Activated CD4-positive, alpha-beta memory T cell treated with anti-CD3 and anti-CD28 coated beads for 36 hours (primary cell): ENCODE measurements around the gene PTOV1. TPM values are rescaled to one million over a fixed set of nuclear protein-coding genes. Genes with fewer than 3 reads are reported as not detected.
A peak's percentile ranks its signal among the peaks of the same experiment; 100 is the strongest.

Experiments
- CTCF ChIA-PET: fragments of 350-600 bp; sonication (Branson Sonifier 250); formaldehyde crosslinking; loops from one replicate; lab custom pipeline; 2021; ENCODE audit warnings: antibody characterized with exemption, inconsistent platforms; lab: Charles Lee
- POLR2A ChIA-PET: fragments of 350-600 bp; sonication (Branson Sonifier 250); formaldehyde crosslinking; loops from one replicate; lab custom pipeline; 2021; ENCODE audit warnings: antibody characterized with exemption; lab: Charles Lee
- DNase-seq: peaks from one replicate; pipeline ENCODE4 v3.0.0-alpha.2; 2020
- H3K27ac Mint-ChIP-seq: one replicate; pipeline ENCODE4 v1.8.0; 2021; ENCODE audit warnings: mixed read lengths
- H3K27me3 Mint-ChIP-seq: one replicate; pipeline ENCODE4 v1.8.0; 2021; ENCODE audit warnings: mixed read lengths
- H3K36me3 Mint-ChIP-seq: one replicate; pipeline ENCODE4 v1.8.0; 2021; ENCODE audit warnings: mixed read lengths
- H3K4me1 Mint-ChIP-seq: one replicate; pipeline ENCODE4 v1.8.0; 2021; ENCODE audit warnings: low read depth, mixed read lengths
- H3K4me3 Mint-ChIP-seq: one replicate; pipeline ENCODE4 v1.8.0; 2021; ENCODE audit warnings: mild to moderate bottlenecking, mixed read lengths
- H3K9me3 Mint-ChIP-seq: one replicate; pipeline ENCODE4 v1.8.0; 2021; ENCODE audit warnings: mixed read lengths
- intact Hi-C: fragments of 100-400 bp; cut with micrococcal nuclease; formaldehyde crosslinking; loops from one replicate; pipeline ENCODE4 v1.15.1; 2023
- total RNA-seq, 2 experiments: library from RNA; stranded (reverse); gene quantifications; one replicate each; pipeline ENCODE4 v1.2.3, GENCODE V29; 2021

The PTOV1 gene
- total RNA-seq, 2 experiments from 2014 or later: 105 to 108 TPM

DNA sequence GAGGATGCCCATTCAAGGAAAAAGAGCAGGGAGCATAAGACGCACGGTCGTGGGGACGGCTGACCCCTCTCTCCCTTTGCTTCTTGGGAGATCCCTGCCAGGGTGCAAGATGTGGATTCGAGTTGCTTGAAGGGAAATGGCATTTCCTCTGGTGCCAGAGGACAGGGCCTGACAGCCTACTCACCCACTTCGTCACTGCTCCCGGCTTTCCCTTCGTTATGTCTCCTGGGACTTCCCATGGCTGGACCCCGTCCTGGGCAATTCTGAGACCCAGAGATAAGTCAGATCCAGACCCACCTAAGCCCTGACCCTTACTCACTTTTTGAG lies 27.7 kb downstream of the PTOV1 start:
- CTCF ChIA-PET: no interaction called here
- intact Hi-C loops: loop anchor here (1.0 to 5.0 kb wide), 2 partner anchors 12 to 381 kb away; partner anchors contain the start of gene RPS11
- no peak overlapping the region for H3K4me3 Mint-ChIP-seq
- no peak for DNase-seq
- peaks cover 43% of the 10 kb centered on the region for H3K36me3 Mint-ChIP-seq
- H3K4me1 Mint-ChIP-seq: peaks cover 25% of the 10 kb centered on the region
- no peaks in the 10 kb centered on the region for H3K27me3 Mint-ChIP-seq
- peak overlapping the region; percentile 49 for H3K27ac Mint-ChIP-seq
- H3K9me3 Mint-ChIP-seq: no peaks in the 10 kb centered on the region
- POLR2A ChIA-PET: interaction anchor here (1.0 to 2.9 kb wide), 3 partner anchors 13 to 50 kb away, joined by 3 to 21 read pairs (median 5); partner anchors contain the start of genes ATF5 and NUP62

DNA sequence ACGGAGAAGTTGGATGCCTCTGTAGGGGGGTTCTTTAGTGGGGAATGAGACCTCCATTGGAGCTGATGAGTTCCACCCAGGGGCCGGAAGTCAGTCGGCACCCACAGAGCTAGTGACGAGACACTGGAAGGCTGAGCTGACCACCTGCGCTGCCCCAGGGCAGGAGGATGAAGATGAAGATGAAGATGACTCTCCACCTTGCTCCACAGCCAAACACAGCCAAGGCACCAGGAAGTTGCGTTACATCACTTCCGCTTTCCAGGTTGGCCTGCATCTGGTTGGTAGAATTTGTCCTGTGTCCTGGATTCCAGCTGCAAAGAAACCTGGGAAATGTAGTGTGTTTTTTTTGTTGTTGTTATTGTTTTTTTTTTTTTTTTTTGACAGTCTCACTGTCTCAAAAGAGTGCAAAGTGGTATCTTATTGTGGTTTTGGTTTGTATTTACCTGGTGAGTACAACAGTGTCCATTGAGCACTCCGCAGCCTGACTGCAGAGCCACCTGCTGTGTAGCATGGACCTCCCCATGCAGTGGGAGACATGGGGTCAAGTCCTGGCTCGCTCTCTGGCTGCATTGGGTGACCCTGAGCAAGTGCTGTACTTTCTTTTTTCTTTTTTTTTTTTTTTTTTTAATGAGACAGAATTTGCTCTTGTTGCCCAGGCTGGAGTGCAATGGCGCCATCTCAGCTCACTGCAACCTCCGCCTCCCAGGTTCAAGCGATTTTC lies 28.4 kb downstream of the PTOV1 start:
- Mint-ChIP-seq H3K4me1 (peaks cover 25% of the 10 kb centered on the region), H3K36me3 (peaks cover 46% of the 10 kb centered on the region), H3K9me3 (no peaks in the 10 kb centered on the region), H3K27ac (peak overlapping the region; percentile 49), H3K4me3 (no peak overlapping the region), H3K27me3 (no peaks in the 10 kb centered on the region)
- ChIA-PET POLR2A (interaction anchor here (1.0 to 1.6 kb wide), 2 partner anchors 13 to 32 kb away, joined by 3 to 5 read pairs; no protein-coding TSS in a partner anchor), CTCF (interaction anchor here (0.6 kb wide), 1 partner anchor 1521 kb away, joined by 3 read pairs; no protein-coding TSS in a partner anchor)
- peak; percentile 35 for DNase-seq
- intact Hi-C loops: loop anchor here (5.0 kb wide), 1 partner anchor 382 kb away; the partner anchor contains the start of gene RPS11

DNA sequence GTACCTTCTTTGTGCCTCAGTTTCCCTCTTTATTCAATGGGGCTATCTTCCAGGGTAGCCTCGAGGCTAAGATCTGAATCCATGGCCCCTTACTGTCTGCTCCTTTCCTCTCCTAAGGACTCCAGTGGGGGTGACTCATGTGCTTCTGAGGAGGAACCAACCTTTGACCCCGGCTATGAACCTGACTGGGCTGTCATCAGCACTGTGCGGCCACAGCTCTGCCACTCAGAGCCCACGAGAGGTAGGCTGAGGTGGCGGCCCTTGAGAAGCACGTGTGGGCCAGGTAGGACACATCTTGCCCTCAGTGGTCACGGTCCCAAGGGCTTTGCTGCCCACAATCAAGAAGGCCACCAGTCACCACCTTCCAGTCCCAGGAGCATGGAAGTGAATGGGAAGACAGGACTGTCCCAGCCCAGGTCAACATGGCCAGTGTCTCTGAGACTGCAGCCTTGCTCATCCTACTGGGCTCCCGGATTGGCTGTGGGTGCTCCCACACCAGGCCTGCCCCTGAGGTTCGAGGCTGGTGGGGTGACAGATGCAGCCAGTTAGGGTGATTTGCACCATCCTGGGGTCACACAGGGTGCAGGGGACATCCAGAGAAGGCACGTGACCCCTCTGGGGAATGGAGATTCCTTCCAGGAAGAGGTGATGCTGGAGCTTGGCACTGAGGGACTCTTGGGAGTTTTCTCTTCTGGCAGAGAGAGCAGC lies 29.4 kb downstream of the PTOV1 start:
- CTCF ChIA-PET: interaction anchor here (0.6 to 1.9 kb wide), 2 partner anchors 10 to 1522 kb away, joined by 3 to 7 read pairs; no protein-coding TSS in a partner anchor
- H3K27ac Mint-ChIP-seq: no peak overlapping the region
- DNase-seq: no peak
- intact Hi-C loops: no loop called here
- POLR2A ChIA-PET: interaction anchor here (1.6 kb wide), 1 partner anchor 31 kb away, joined by 5 read pairs; no protein-coding TSS in a partner anchor
- H3K27me3 Mint-ChIP-seq: no peaks in the 10 kb centered on the region
- no peak overlapping the region for H3K4me3 Mint-ChIP-seq
- peaks cover 19% of the 10 kb centered on the region for H3K4me1 Mint-ChIP-seq
- H3K36me3 Mint-ChIP-seq: peaks cover 54% of the 10 kb centered on the region
- no peaks in the 10 kb centered on the region for H3K9me3 Mint-ChIP-seq

DNA sequence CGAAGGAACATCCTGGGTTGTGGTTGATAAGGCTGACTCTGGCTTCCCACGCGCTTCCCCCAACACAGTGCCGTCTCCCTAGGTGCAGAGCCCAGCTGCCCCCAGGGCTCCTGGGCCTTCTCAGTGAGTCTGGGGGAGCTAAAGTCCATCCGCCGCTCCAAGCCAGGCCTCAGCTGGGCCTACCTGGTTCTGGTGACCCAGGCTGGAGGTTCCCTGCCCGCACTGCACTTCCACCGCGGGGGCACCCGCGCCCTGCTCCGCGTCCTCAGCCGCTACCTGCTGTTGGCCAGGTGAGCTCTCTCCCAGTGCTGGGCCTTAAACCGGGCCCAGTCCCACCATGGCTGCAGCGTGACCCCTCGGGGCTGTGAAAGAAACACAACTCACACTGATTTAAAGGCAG lies 30.2 kb downstream of the PTOV1 start:
- peaks cover 14% of the 10 kb centered on the region for H3K4me1 Mint-ChIP-seq
- H3K27me3 Mint-ChIP-seq: no peaks in the 10 kb centered on the region
- DNase-seq: no peak
- H3K27ac Mint-ChIP-seq: no peak overlapping the region
- ChIA-PET CTCF (interaction anchor here (1.9 kb wide), 1 partner anchor 9 kb away, joined by 7 read pairs; no protein-coding TSS in a partner anchor), POLR2A (interaction anchor here (1.1 kb wide), 1 partner anchor 10 kb away, joined by 3 read pairs; no protein-coding TSS in a partner anchor)
- intact Hi-C loops: no loop called here
- H3K9me3 Mint-ChIP-seq: no peaks in the 10 kb centered on the region
- no peak overlapping the region for H3K4me3 Mint-ChIP-seq
- peaks cover 57% of the 10 kb centered on the region for H3K36me3 Mint-ChIP-seq

DNA sequence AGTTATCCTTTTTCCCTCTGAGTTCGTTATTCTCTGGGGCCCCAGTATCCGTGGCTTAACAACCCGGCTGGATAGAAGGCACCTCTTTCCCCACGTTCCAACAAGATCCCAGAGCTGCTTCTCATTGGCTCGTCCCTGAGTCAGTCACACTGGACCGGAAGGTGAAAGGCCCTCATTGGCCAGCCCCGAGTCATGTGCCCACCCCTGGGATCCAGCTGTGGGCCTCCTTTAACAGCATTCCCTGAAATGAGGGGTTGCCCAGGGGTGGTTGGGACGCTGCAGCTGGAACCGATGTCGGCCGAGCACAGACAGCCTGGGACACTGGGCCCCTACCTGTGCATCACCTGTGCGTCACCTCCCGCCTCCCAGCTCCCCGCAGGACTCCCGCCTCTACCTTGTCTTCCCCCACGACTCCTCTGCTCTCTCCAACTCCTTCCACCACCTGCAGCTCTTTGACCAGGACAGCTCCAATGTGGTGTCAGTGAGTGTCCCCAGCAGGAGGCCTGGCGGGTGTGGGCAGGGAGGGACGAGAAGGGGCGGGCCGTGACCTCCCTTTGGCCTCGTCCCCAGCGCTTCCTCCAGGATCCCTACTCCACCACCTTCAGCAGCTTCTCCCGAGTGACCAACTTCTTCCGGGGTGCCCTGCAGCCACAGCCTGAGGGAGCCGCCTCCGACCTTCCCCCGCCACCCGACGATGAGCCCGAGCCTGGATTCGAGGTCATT lies 30.9 kb downstream of the PTOV1 start:
- POLR2A ChIA-PET: interaction anchor here (1.1 kb wide), 2 partner anchors 9 to 13 kb away, joined by 3 to 7 read pairs; no protein-coding TSS in a partner anchor
- H3K27ac Mint-ChIP-seq: no peak overlapping the region
- no peak for DNase-seq
- H3K9me3 Mint-ChIP-seq: no peaks in the 10 kb centered on the region
- H3K36me3 Mint-ChIP-seq: peaks cover 60% of the 10 kb centered on the region
- H3K4me1 Mint-ChIP-seq: peaks cover 14% of the 10 kb centered on the region
- H3K4me3 Mint-ChIP-seq: no peak overlapping the region
- intact Hi-C loops: no loop called here
- H3K27me3 Mint-ChIP-seq: no peaks in the 10 kb centered on the region
- CTCF ChIA-PET: interaction anchor here (1.9 kb wide), 1 partner anchor 9 kb away, joined by 7 read pairs; no protein-coding TSS in a partner anchor

DNA sequence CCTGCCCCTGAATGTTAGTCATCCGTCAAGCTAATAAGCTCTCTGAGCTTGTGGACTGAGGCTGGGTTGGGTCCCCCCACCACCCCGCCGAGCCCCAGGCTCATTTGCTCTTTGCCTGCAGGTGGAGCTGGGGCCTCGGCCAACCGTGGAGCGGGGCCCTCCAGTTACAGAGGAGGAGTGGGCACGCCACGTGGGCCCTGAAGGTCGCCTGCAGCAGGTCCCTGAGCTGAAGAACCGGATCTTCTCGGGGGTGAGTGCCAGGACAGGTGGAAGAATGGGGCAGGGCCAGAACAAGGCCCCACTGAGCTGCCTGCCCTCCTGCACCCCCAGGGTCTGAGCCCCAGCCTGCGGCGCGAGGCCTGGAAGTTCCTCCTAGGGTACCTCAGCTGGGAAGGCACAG lies 31.7 kb downstream of the PTOV1 start:
- Mint-ChIP-seq H3K36me3 (peaks cover 61% of the 10 kb centered on the region), H3K27me3 (no peaks in the 10 kb centered on the region), H3K27ac (no peak overlapping the region), H3K4me3 (no peak overlapping the region), H3K4me1 (peaks cover 14% of the 10 kb centered on the region), H3K9me3 (no peaks in the 10 kb centered on the region)
- POLR2A ChIA-PET: interaction anchor here (1.1 kb wide), 1 partner anchor 12 kb away, joined by 7 read pairs; no protein-coding TSS in a partner anchor
- no peak for DNase-seq
- CTCF ChIA-PET: interaction anchor here (1.2 kb wide), 1 partner anchor 32 kb away, joined by 3 read pairs; no protein-coding TSS in a partner anchor
- intact Hi-C loops: no loop called here

DNA sequence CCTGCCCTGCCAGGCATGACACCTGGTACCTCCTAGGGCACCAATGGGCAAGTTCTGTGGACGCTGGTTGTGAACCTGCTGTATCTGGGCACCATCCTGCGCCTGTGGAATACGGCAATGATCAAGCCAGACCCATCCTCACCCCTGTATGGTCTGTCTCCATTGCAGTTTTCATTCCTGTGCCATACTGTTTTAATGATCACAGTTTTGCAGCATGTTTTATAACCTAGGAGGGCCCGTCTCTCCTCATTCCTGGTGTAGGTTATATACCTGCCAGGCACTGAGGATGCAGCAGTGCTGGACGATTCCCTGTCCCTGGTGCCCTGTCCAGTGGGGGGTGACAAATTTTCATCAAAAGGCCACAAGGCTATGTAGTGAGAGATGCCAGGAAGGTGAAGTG lies 32.1 kb downstream of the PTOV1 start:
- H3K9me3 Mint-ChIP-seq: no peaks in the 10 kb centered on the region
- ChIA-PET CTCF (interaction anchor here (1.2 kb wide), 1 partner anchor 32 kb away, joined by 3 read pairs; no protein-coding TSS in a partner anchor), POLR2A (interaction anchor here (1.1 kb wide), 1 partner anchor 12 kb away, joined by 7 read pairs; no protein-coding TSS in a partner anchor)
- no peak overlapping the region for H3K27ac Mint-ChIP-seq
- H3K4me1 Mint-ChIP-seq: peaks cover 15% of the 10 kb centered on the region
- no peaks in the 10 kb centered on the region for H3K27me3 Mint-ChIP-seq
- H3K4me3 Mint-ChIP-seq: no peak overlapping the region
- H3K36me3 Mint-ChIP-seq: peaks cover 59% of the 10 kb centered on the region
- DNase-seq: no peak
- intact Hi-C loops: no loop called here

DNA sequence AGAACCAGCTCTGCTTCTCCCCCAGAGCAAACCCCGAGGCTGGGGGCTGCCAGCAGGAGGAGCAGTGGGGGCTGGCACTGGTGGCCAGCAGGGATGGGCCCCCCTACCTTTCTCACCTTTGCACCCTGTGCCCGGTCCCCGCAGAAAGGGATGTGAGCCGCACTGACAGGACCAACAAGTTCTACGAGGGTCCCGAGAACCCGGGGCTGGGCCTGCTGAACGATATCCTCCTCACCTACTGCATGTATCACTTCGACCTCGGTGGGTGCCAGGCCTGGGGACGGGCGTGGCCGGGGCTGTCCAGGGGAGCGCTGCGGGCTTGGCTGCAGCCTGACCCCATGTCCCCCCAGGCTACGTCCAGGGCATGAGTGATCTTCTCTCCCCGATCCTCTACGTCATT lies 33.1 kb downstream of the PTOV1 start:
- intact Hi-C loops: no loop called here
- Mint-ChIP-seq H3K4me1 (peaks cover 9% of the 10 kb centered on the region), H3K36me3 (peaks cover 61% of the 10 kb centered on the region), H3K27ac (no peak overlapping the region), H3K4me3 (no peak overlapping the region), H3K9me3 (no peaks in the 10 kb centered on the region), H3K27me3 (no peaks in the 10 kb centered on the region)
- no peak for DNase-seq
- ChIA-PET CTCF (no interaction called here), POLR2A (no interaction called here)

DNA sequence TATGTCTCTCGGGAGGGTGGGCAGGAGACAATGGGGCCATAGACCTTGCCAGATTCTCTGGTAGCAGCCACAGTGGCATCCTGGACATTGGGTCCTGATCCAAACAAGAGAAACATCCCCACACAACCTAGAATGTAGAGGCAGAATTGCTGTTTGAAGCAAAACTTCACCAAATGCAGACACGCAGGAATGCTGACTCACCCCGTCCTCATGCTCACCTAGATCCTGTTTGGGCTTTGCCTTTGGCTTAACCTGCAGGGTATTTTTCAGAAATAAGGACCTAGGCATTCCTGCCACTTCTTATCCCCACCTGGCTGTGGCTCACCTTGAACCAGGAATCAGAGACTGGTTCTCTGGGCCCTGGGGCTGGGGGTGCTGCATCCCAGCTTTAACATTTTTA lies 33.8 kb downstream of the PTOV1 start:
- ChIA-PET CTCF (no interaction called here), POLR2A (no interaction called here)
- H3K36me3 Mint-ChIP-seq: peaks cover 63% of the 10 kb centered on the region

DNA sequence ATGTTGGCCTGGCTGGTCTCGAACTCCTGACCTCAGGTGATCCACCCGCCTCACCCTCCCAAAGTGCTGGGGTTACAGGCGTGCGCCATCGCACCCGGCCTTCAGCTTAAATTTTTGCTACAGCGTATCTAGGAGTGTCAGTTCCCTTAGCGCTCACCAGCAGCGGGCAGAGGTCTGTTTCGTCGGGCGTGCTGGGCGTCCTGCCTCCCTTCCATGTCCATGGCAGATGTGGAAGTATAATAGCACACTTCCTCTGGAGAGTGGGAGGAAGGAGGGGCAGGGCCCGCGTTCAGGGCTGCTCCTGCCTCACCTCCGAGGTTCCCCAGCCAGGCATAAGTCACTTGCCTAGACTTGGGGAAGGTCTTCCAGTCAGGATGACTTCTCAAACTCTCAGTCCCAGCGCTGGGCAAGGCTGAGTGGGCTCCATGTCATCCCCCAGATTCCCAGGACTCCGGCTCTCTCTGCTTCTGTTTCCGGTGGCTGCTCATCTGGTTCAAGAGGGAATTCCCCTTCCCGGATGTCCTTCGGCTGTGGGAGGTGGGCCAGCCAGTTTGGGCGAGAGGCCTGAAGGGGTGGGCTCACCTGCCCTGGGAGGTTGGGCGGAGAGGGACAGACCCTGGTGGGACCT lies 36.2 kb downstream of the PTOV1 start:
- intact Hi-C loops: no loop called here
- Mint-ChIP-seq H3K4me1 (peaks cover 23% of the 10 kb centered on the region), H3K4me3 (no peak overlapping the region), H3K9me3 (no peaks in the 10 kb centered on the region), H3K27ac (no peak overlapping the region), H3K27me3 (no peaks in the 10 kb centered on the region), H3K36me3 (peaks cover 62% of the 10 kb centered on the region)
- ChIA-PET POLR2A (interaction anchor here (1.4 kb wide), 1 partner anchor 10 kb away, joined by 8 read pairs; the partner anchor contains the start of genes AKT1S1 and TBC1D17), CTCF (no interaction called here)
- no peak for DNase-seq

More for the DNA sequence above, 33.8 kb downstream of the PTOV1 start:
- no peak for DNase-seq
- Mint-ChIP-seq H3K27ac (no peak overlapping the region), H3K27me3 (no peaks in the 10 kb centered on the region), H3K9me3 (no peaks in the 10 kb centered on the region), H3K4me1 (peaks cover 8% of the 10 kb centered on the region), H3K4me3 (no peak overlapping the region)
- intact Hi-C loops: no loop called here
